Nucleus accumbens (tissue), 56 donors: ENCODE data around the gene CHI3L1.

Experiments used
- DNase-seq, 56 donors: peaks; one replicate each; lab custom pipeline; 2025; lab: John Stamatoyannopoulos, UW

Gene CHI3L1

GRCh38 chr1:203153989-203154821, 32.3 kb downstream of the CHI3L1 start:
- no peak for DNase-seq

- peak in 34 of 56 donors; percentile 18 to 75 (median 45) for DNase-seq
Measured at GRCh38 chr1:203153051-203153988, 33.2 kb downstream of the CHI3L1 start.

GRCh38 chr1:203152158-203153034, 34.1 kb downstream of the CHI3L1 start:
- no peak for DNase-seq

- DNase-seq = no peak
Measured at GRCh38 chr1:203151362-203152157, 34.9 kb downstream of the CHI3L1 start.

GRCh38 chr1:203150511-203151297, 35.8 kb downstream of the CHI3L1 start:
- no peak for DNase-seq

- DNase-seq = peak in 3 of 56 donors; percentile 23 to 42 (median 30)
Measured at GRCh38 chr1:203149188-203149840, 37.2 kb downstream of the CHI3L1 start.

- peak in 6 of 56 donors; percentile 27 to 50 (median 33) for DNase-seq
Measured at GRCh38 chr1:203148579-203148978, 37.9 kb downstream of the CHI3L1 start.

- no peak for DNase-seq
Measured at GRCh38 chr1:203148127-203148526, 38.4 kb downstream of the CHI3L1 start.

- peak in 49 of 56 donors; percentile 24 to 80 (median 54) for DNase-seq
Measured at GRCh38 chr1:203147376-203147775, 39.1 kb downstream of the CHI3L1 start.

- peak in 12 of 56 donors; percentile 17 to 58 (median 38) for DNase-seq
Measured at GRCh38 chr1:203146537-203146936, 40.0 kb downstream of the CHI3L1 start.

- DNase-seq = no peak
Measured at GRCh38 chr1:203146042-203146369, 40.5 kb downstream of the CHI3L1 start.

- peak in 3 of 56 donors; percentile 12 to 49 (median 30) for DNase-seq
Measured at GRCh38 chr1:203145321-203146041, 41.0 kb downstream of the CHI3L1 start.

GRCh38 chr1:203144661-203145060, 41.8 kb downstream of the CHI3L1 start:
- peak in 52 of 56 donors; percentile 39 to 92 (median 78) for DNase-seq

- DNase-seq = no peak
Measured at GRCh38 chr1:203143641-203144040, 42.9 kb downstream of the CHI3L1 start.

- DNase-seq = no peak
Measured at GRCh38 chr1:203142684-203143408, 43.7 kb downstream of the CHI3L1 start.

- no peak for DNase-seq
Measured at GRCh38 chr1:203142124-203142523, 44.4 kb downstream of the CHI3L1 start.
